GM19372 (cell line): ENCODE measurements around the gene CNTLN.
"Not testable (repeated sequence)": the region's sequence is repeated elsewhere in the genome, so short reads cannot be mapped to it uniquely, and the experiment has no call there.

ENCODE experiments used
- ATAC-seq: cut with Tn5 transposase; IDR thresholded peaks from one replicate; pipeline ENCODE4 v1.9.1; 2021; ENCODE audit warnings: mild to moderate bottlenecking, low read depth, moderate library complexity; ENCODE audit not compliant: unreplicated experiment

Gene CNTLN

DNA sequence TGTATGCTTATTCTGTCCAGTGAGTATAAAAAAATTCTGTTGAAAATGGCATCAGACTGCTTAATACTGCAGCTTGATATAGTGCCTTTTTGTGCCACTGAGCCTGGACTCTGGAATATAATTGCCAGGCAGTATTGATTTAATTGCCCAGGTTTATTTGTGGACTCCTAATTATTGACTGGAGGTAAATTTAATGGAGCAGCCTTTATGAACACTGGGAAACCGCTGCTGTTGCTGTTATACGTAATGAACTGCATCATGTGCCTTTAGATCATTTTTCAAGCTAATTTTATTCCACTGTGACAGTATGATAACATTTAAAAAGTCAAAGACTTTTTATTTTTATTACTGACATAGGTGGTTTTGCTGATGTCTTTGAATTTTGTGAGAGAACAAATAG lies 353.8 kb downstream of the CNTLN start:
- ATAC-seq, result no peak

DNA sequence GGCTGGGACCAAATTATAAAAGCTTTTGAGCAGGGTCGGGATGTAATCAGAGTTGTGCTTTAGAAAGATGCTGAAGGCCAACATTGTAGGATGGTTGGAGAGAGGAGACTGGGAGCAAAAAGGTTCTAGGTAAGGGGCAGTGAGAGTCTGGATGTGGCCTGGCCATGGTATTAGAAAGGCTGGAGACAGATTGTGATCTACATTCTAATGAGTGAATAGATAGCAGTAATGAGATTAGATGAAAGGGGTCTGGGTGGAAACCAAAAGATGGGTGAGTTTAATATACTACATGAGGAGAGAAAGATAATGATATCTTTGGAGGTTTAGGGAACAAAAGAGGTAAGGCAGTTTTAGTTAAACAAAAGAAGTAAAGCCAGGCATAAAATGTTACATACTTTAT lies 355.3 kb downstream of the CNTLN start:
- ATAC-seq, result no peak

DNA sequence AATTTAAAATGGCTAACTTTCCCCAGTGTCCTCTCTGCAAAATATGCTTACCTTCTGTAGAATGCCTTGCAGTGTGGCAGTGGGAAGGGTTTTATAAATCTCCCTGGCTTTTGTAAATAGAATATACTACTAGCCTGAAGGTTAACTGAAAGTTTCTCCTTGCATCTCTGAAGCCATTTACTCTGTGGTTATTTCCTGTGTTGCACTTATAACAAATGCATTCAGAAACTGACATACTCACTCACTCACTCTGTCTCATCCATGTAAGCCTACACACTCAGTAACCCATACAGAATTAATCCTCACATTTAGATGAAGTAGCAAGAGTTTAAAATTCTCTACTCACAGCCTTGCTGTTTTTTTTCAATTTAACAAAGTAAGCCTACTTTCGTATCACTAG lies 356.9 kb downstream of the CNTLN start:
- no peak for ATAC-seq

DNA sequence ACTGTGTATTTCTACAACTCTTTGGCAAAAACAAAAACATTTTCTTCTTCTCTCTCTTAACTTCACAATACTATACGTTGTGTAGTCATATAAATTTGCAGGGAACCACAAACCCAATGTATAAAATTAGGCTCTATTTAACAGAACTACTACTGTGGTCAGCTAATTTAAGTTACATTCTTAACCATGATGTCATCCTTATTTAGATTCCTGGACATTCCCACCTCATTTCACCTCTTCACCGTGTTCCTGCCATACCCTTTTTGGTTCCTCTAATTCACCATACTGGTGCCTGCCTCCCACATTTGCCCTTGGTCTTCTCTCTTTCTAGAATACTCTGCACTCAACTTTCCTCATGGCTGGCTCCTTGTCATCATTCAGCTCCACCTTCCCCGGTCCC lies 368.4 kb downstream of the CNTLN start:
- no peak for ATAC-seq

DNA sequence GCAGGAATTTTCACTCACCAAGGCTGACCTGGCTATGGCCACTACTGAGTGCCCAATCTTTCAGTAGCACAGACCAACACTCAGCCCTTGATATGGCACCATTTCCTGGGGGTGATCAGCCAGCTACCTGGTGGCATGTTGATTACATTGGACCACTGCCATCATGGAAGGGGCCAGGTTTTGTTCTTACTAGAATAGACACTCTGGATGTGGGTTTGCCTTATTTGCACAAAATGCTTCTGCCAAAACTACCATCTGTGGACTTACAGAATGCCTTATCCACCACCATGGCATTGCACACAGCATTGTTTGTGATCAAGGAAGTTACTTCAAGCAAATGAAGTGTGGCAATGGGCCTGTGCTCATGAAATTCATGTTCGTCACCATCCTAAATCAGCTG lies 374.3 kb downstream of the CNTLN start:
- ATAC-seq, result no peak

DNA sequence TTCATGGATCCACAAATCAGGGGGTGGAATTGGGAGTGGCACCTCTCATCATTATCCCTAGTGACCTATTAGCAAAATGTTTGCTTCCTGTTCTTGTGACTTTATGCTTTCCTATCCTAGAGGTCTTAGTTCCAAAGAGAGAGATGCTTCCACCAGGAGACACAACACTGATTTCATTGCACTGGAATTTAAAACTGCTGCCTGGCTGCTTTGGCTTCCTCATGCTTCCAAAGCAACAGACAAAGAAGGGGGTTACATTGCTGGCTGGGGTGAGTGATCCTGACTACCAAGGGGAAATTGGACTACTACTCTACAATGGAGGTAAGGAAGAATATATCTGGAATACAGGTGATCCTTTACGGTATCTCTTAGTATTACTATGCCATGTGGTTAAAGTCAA lies 374.9 kb downstream of the CNTLN start:
- no peak for ATAC-seq

DNA sequence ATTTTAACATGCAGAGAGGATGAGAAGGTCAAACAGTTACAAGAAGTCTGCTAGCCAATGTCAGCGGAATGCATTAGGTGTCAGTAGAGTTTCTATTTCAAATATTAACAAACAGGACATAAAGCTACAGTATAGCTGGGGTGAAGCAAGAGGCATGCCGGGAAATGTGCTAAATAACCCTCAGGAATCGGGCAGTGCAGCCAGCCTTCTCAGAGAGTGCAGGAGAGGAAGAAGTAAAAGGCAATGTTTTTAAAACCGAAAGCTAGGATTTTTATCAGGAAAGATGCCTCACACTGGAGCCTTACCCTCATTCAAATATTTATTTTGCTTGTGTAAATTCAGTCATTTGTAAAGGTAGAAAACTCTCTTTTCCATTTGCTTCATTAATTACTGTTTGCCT lies 384.9 kb downstream of the CNTLN start:
- no peak for ATAC-seq

DNA sequence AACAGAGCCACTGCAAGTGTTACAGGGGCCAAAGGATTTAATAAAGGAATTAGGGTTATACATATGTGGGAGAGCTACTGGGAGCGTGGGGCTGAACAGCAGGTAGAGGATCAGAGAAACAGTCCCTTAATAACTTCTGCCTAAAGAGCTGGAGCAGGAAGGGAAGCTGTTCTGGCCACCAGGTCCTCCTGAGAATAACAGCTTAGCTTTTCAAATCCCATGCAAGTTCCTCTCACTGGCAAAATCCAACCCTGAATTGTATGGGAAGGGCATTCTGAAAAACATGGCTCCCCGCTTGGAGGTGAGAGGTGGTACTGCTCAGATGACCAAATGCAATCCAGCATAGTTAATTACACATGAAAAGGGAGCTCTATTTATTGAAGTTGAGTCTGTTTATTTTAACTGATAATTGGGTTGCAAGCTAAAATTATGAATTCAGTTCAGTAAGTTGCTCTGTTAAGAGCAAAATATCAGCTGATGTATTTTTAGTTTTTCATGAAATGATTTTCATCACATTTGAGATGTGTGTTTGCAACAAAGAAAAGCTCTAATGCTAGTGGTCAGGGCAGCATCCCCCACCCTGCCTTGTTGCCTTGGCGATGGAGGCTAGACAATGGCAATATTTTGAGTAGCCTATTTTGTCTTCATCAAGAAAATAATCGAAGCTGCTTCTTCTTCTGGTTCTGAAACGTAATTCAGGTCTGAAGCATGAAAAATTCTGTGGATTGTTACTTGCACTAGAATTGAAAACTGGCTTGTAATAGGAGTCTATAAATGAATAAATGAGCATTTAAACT lies 385.6 kb downstream of the CNTLN start:
- ATAC-seq, result no peak

DNA sequence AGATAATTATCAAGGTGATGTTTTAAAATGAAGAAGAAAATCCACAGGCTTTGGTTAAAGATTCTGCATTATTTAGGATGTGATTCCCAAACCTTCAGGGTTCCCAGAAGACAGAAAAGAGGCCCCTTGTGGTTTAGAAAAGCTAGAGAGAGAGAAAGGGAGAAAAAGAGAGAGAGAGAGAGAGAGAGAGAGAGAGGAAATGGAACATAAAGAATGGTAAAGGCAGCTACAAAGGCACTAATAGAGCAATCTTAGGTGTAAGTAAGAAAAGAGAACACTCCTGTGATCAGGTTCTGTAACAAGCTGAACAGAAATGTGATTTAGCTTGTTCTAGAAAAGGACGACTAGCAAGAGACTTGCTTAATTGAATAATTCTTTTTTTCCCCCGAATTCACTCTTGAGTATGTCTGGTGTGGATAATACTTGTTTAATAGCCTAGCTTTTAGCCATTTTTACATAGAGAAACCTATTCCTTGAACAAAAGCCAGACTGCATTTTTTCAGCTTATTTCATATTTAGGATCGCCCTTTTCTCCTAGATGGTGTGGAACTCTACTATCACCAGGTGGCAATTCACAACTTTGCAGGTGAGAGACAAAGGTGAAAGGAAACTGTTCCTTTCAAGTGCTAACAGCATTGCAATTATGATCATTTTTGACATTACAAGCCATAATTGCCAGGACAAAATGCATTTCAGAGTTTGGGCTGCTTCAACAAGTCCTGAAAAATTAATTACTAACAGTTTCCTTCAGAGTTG lies 386.4 kb downstream of the CNTLN start:
- no peak for ATAC-seq

DNA sequence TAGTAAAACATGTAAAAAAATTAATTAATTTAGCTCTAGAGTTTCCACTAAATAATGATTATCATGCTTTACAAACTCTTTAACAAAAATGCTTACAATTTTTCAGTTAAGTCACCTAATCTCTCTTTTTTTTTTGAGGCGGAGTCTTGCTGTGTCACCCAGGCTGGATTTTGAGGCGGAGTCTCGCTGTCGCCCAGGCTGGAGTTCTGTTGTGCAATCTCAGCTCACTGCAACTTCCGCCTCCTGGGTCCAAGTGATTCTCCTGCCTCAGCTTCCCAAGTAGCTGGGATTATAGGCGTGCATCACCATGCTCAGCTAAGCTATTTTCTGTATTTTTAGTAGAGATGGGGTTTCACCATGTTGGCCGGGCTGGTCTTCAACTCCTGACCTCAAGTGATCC lies 391.9 kb downstream of the CNTLN start:
- not testable (repeated sequence) for ATAC-seq

DNA sequence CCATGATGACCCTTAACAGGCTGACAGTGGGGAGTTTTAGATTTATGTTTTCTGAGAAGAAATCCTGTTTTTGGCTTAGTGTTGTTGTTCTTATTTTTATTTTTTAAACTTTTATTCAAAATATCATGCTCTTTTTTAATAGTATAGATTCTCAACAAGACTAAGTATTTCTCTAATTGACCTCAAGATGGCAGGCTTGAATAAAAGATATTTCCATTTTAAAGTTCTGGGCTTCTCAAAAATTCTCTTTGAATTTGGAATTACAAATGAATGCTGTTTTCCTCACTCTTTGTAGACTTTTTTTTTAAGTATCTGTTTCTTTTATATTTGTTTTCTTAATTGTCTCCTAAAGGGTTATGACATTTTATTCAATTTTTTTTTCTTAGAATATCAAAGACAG lies 394.0 kb downstream of the CNTLN start:
- ATAC-seq, result no peak

DNA sequence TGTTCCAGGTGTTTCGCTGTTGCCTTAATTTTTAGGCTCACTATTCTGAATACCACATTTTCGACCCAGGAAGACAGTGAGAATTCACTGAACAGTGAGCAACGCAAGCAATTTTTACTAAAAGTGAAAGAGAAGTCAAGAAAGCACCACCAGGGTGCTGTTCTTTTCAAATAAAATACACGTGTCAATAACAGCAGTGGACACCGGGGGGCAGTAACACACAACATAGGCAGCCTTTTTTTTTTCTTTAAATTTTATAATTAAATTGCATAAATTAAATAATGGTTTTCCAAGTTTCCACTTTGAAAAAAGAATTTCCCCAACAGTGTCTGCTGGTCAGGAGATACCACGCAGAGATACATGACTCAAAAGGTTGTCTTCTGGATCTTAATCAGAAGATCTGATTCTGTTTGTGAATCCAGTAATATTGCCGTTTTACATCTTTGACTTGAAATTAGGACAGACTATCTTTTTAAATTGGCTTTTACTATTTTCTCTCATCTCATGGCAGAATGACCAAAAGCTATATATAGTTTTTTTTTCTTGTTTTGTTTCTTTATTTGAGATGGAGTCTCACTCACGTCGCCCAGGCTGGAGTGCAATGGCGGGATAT lies 396.9 kb downstream of the CNTLN start:
- peak; percentile 83 for ATAC-seq

DNA sequence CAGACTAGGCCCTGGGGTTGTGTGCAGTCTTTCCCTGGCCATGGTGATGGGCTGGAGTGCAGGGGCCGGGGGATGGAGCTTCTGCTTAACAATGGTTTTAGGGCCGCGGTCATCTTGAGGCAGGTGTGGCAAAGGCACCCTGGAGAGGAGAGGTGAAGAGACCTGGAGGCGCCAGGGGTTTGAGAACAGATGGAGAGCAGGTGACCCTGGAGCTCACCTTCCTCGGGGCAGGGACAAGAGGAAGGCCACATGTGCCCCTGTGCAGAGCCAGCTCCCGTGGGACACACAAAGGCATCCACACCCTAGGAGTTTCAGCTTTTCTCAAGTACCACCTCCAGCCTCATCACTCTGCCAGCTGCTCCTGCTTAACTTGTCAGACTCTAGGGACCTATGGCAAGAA lies 397.6 kb downstream of the CNTLN start:
- no peak for ATAC-seq

DNA sequence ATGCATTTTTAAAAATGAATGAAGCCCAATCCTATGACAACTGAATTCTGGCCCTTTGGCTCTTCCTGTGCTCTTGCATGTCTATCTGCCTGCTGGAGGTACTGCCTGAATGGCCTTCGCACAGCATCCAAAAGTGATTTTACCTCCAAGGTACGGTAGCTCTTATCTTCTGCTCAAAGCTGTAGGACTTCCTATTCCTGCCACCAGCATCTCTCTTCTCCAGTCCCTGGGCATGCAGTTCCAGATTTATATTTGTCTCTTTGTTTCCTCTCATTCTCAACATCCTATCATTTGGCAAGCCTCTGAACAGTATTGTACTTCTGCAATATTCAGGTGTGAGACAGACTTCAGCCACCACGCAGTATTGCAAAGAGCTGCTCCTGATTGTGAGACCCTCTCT lies 400.3 kb downstream of the CNTLN start:
- no peak for ATAC-seq

DNA sequence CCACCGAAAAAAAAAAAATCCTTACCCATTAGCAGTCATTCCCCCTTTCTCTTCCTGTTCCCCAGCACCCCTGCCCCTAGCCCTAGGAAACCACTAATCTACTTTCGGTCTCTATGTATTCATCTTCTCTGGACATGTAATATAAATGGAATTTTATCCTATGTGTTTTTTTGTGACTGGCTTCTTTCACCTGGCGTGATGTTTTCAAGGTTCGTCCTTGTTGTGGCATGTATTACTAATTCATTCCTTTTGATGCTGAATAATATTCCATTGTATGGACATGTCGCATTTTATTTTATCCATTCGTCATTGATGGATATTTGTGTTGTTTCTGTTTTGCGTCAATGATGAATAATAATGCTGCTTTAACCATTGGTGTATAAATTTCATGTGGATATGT lies 401.2 kb downstream of the CNTLN start:
- no peak for ATAC-seq

DNA sequence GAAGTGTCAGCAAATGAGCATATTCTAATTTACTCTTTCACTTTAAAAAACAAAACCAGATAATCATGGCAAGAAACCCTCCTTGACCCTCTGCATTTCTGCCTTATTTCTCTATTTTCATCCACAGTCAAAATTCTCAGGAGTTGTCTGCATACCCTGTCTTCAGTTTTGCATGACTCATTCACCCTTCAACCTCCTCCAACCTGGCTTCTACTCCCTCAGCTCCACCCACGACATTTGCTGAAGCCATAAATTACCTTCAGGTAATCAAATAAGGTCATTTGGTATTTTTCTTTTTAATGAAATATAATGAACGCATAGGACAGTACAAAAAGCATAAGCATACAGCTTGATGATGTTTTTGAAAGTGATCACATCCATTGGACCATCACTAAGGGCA lies 416.2 kb downstream of the CNTLN start:
- no peak for ATAC-seq
